HepG2 (cell line): ENCODE measurements around the gene TMEM221. TPM values are rescaled to one million over a fixed set of nuclear protein-coding genes. Genes with fewer than 3 reads are reported as not detected.
A peak's percentile ranks its signal among the peaks of the same experiment; 100 is the strongest.

ENCODE experiments used
- ATAC-seq: fragments of 200-7000 bp; cut with Tn5 transposase; 3 replicates; pipeline ENCODE4 v1.9.1; 2020; ENCODE audit warnings: mild to moderate bottlenecking, moderate library complexity
- Bru-seq: library from RNA; stranded (reverse); fragments of 400-500 nt; gene quantifications from one replicate; lab custom pipeline; 2021; lab: Mats Ljungman, UMichigan
- BruChase-seq, 2 experiments: library from RNA; stranded (reverse); fragments of 400-500 nt; gene quantifications; one replicate each; lab custom pipeline; 2021; lab: Mats Ljungman, UMichigan
- BruUV-seq: library from RNA; stranded (reverse); fragments of 400-500 nt; replicated peaks from 2 replicates; lab custom pipeline; 2021; lab: Mats Ljungman, UMichigan
- CTCF ChIA-PET: fragments of 300-600 bp; formaldehyde crosslinking; extraction: SDS; loops from one replicate; lab custom pipeline; 2021; ENCODE audit warnings: low total read pairs, inconsistent platforms, low intra/inter-chr PET ratio; lab: Yijun Ruan, JAX
- POLR2A ChIA-PET: fragments of 350-600 bp; sonication (Branson Sonifier 250); formaldehyde crosslinking; loops from one replicate; lab custom pipeline; 2020; ENCODE audit warnings: antibody characterized with exemption, inconsistent platforms; lab: Yijun Ruan, JAX
- DNase-seq: peaks from one replicate; pipeline ENCODE4 v3.0.0-alpha.2; 2015; ENCODE audit warnings: low spot score
- FAIRE-seq: peaks from 3 replicates; lab custom pipeline; 2011; peaks lifted over from hg19 to GRCh38; lab: Jason Lieb, UNC
- H2AFZ ChIP-seq: one replicate; pipeline ENCODE4 v1.6.1; 2011; ENCODE audit warnings: low read length, inconsistent platforms
- H3K27ac ChIP-seq: fragments of 300-600 bp; 3 replicates; pipeline ENCODE4 v1.8.0; 2011; ENCODE audit warnings: mixed run types, mild to moderate bottlenecking, mixed read lengths, low read length, inconsistent platforms; ENCODE audit not compliant: insufficient read depth; ENCODE audit errors: extremely low read length
- H3K27me3 ChIP-seq, 2 experiments: fragments of 200-600 bp in 1 of 2; 2 replicates in 1 of 2; 3 replicates in 1 of 2; pipeline versions ENCODE4 v1.6.0 to v1.8.0; 2011; ENCODE audit warnings: low read length in 2 of 2, mild to moderate bottlenecking in 2 of 2, moderate library complexity in 2 of 2, inconsistent platforms in 1 of 2; ENCODE audit not compliant: insufficient read depth in 2 of 2, control insufficient read depth in 1 of 2
- H3K36me3 ChIP-seq, 2 experiments: fragments of 200-600 bp in 1 of 2; replicated peaks in 1 of 2; 2 replicates in 1 of 2; 3 replicates in 1 of 2; pipeline versions ENCODE4 v1.5.1 to v1.8.0; 2011; ENCODE audit warnings: low read length in 2 of 2, inconsistent platforms in 1 of 2; ENCODE audit not compliant: insufficient read depth in 2 of 2, control insufficient read depth in 1 of 2
- H3K4me1 ChIP-seq: 2 replicates; pipeline ENCODE4 v1.5.1; 2012; ENCODE audit warnings: low read length, inconsistent platforms; ENCODE audit not compliant: insufficient read depth
- H3K4me2 ChIP-seq: 2 replicates; pipeline ENCODE4 v1.6.0; 2011; ENCODE audit warnings: low read depth, low read length, inconsistent platforms
- H3K4me3 ChIP-seq, 3 experiments: fragments of 200-600 bp in 1 of 3; sonication (generic), shearing (Covaris generic) in 1 of 3; replicated peaks in 1 of 3; 2 replicates each; pipeline ENCODE4 v1.5.1; 2011 to 2016; ENCODE audit warnings: low read length in 3 of 3, inconsistent platforms in 2 of 3, low read depth in 2 of 3, mild to moderate bottlenecking in 2 of 3, control low read depth in 1 of 3, mixed read lengths in 1 of 3; ENCODE audit not compliant: insufficient read depth in 1 of 3
- H3K79me2 ChIP-seq: one replicate; pipeline ENCODE4 v1.6.1; 2011; ENCODE audit warnings: low read length, inconsistent platforms; ENCODE audit not compliant: insufficient read depth
- H3K9ac ChIP-seq: 2 replicates; pipeline ENCODE4 v1.6.0; 2011; ENCODE audit warnings: mild to moderate bottlenecking, low read depth, low read length, inconsistent platforms; ENCODE audit not compliant: insufficient read depth
- H3K9me3 ChIP-seq: 2 replicates; pipeline ENCODE4 v1.5.1; 2012; ENCODE audit warnings: mild to moderate bottlenecking, low read length
- H4K20me1 ChIP-seq: 2 replicates; pipeline ENCODE4 v1.6.0; 2011; ENCODE audit warnings: inconsistent platforms, mild to moderate bottlenecking, low read length, moderate library complexity; ENCODE audit not compliant: insufficient read depth
- LCORL ChIP-seq, 2 experiments: fragments of 450-650 bp in 1 of 2; sonication (generic) in 1 of 2; formaldehyde crosslinking in 1 of 2; IDR thresholded peaks; 2 replicates each; pipeline versions ENCODE4 v1.5.0 to v1.6.1; 2017 to 2020; ENCODE audit warnings: antibody characterized with exemption in 1 of 2, missing genetic modification reagents in 1 of 2
- SNAPC2 ChIP-seq: sonication (generic); formaldehyde crosslinking; IDR thresholded peaks from 2 replicates; pipeline ENCODE4 v1.8.1; 2022; ENCODE audit warnings: mild to moderate bottlenecking, missing genetic modification reagents
- ZFX ChIP-seq: sonication (generic); formaldehyde crosslinking; IDR thresholded peaks from 2 replicates; pipeline ENCODE4 v1.4.0; 2020; ENCODE audit warnings: mild to moderate bottlenecking, low read depth, missing genetic modification reagents, moderate library complexity
- ZZZ3 ChIP-seq: sonication (generic); formaldehyde crosslinking; IDR thresholded peaks from 2 replicates; pipeline ENCODE4 v1.4.0; 2020; ENCODE audit warnings: missing genetic modification reagents, mild to moderate bottlenecking, borderline replicate concordance
- WGBS: methylation state at CpG from one replicate; pipeline ENCODE4 v1.1.6; 2017; ENCODE audit warnings: low lambda C conversion rate; 5-methylcytosine and 5-hydroxymethylcytosine counted together
- in situ Hi-C: cut with HindIII; loops from 2 replicates; pipeline ENCODE4 v1.10.0; 2017; ENCODE audit warnings: low pct_unique_long_range_greater_than_20kb; ENCODE audit not compliant: extremely low pct_ligation_motif_present
- intact Hi-C: fragments of 100-400 bp; cut with micrococcal nuclease; formaldehyde crosslinking; loops from one replicate; pipeline ENCODE4 v1.10.0; 2022; ENCODE audit not compliant: unreplicated experiment
- long read RNA-seq, 2 experiments: library from RNA in 1 of 2; library from polyadenylated mRNA in 1 of 2; stranded (forward) in 1 of 2; unstranded in 1 of 2; transcript quantifications; one replicate each; pipeline ENCODE4 v2.0.0, GENCODE V29; 2019 to 2022
- polyA minus RNA-seq, 3 experiments: library from RNA; depleted of rRNA, polyadenylated mRNA; stranded (reverse); fragments of >200 nt; gene quantifications; 2 replicates each; pipeline ENCODE4 v1.2.3, GENCODE V29; 2011; ENCODE audit warnings: low replicate concordance in 1 of 3
- polyA plus RNA-seq, 8 experiments: library from polyadenylated mRNA; depleted of rRNA in 3 of 8; stranded (reverse) in 7 of 8; unstranded in 1 of 8; fragments of >200 nt; fragmentation: Illumina TruSeq in 4 of 8; extraction: Trizol in 4 of 8; gene quantifications; 2 replicates each; pipeline versions ENCODE4 v1.2.1 to v1.2.3, GENCODE V29; 2011 to 2016; ENCODE audit warnings: low read depth in 4 of 8, missing spikeins in 1 of 8, mixed read lengths in 1 of 8; ENCODE audit not compliant: insufficient read depth in 1 of 8
- total RNA-seq, 5 experiments: library from RNA; depleted of rRNA; stranded (reverse); fragments of >200 nt; fragmentation: Illumina TruSeq; extraction: Trizol; gene quantifications; 2 replicates each; pipeline ENCODE4 v1.2.3, GENCODE V29; 2016; ENCODE audit warnings: low read depth in 1 of 5
- TF ChIP-seq, protein P1 (sequence below): sonication (generic); formaldehyde crosslinking; IDR thresholded peaks from 2 replicates; pipeline ENCODE4 v1.8.0; 2023; ENCODE audit warnings: mild to moderate bottlenecking, missing genetic modification reagents
- TF ChIP-seq, protein P2 (sequence below): sonication (generic); formaldehyde crosslinking; IDR thresholded peaks from 2 replicates; pipeline ENCODE4 v1.5.0; 2020; ENCODE audit warnings: mild to moderate bottlenecking, missing genetic modification reagents
- TF ChIP-seq, protein P3 (sequence below), 2 experiments: IDR thresholded peaks; 2 replicates each; pipeline ENCODE4 v1.6.1; 2011 to 2012; ENCODE audit warnings: low read length in 2 of 2, borderline replicate concordance in 1 of 2, low read depth in 1 of 2, mild to moderate bottlenecking in 1 of 2, moderate library complexity in 1 of 2

TMEM221 gene
- total RNA-seq (2016; rRNA removed; fragmentation: Illumina TruSeq; extraction: Trizol) (0.55 and 0.77 TPM in 2 replicates), polyA plus RNA-seq (2011; rRNA removed) (0.27 and 0.33 TPM in 2 replicates), polyA minus RNA-seq (2011; rRNA and poly(A)+ RNA removed; ENCODE audit: low replicate concordance) (0.14 and 0.36 TPM in 2 replicates), Bru-seq, nascent RNA (percentile 30 among the genes with signal in this experiment), BruChase-seq, experiment 1, labeled RNA remaining after a 6-hour chase (percentile 51 among the genes with signal in this experiment), BruChase-seq, experiment 2, labeled RNA remaining after a 2-hour chase (percentile 40 among the genes with signal in this experiment)
- 0.51 and 0.53 TPM in 2 replicates for total RNA-seq (2016; cell fraction: cytosol; rRNA removed; fragmentation: Illumina TruSeq; extraction: Trizol; ENCODE audit: low read depth)
- total RNA-seq (2016; cell fraction: insoluble cytoplasmic fraction; rRNA removed; fragmentation: Illumina TruSeq; extraction: Trizol), result 0.39 and 0.50 TPM in 2 replicates
- 0.46 and 0.62 TPM in 2 replicates for total RNA-seq (2016; cell fraction: membrane; rRNA removed; fragmentation: Illumina TruSeq; extraction: Trizol)
- 0.94 and 1.4 TPM in 2 replicates for total RNA-seq (2016; cell fraction: nucleus; rRNA removed; fragmentation: Illumina TruSeq; extraction: Trizol)
- 0.19 and 0.24 TPM in 2 replicates for polyA plus RNA-seq (2011; cell fraction: cytosol; rRNA removed)
- polyA plus RNA-seq (2011; cell fraction: nucleus; rRNA removed), result 0.61 and 0.64 TPM in 2 replicates
- polyA plus RNA-seq (2012), result 0.43 and 0.50 TPM in 2 replicates
- 0.25 and 0.32 TPM in 2 replicates for polyA plus RNA-seq (2016; cell fraction: cytosol; fragmentation: Illumina TruSeq; extraction: Trizol; ENCODE audit: low read depth)
- polyA plus RNA-seq (2016; cell fraction: insoluble cytoplasmic fraction; fragmentation: Illumina TruSeq; extraction: Trizol; ENCODE audit: low read depth), result 0.28 and 0.31 TPM in 2 replicates
- polyA plus RNA-seq (2016; cell fraction: membrane; fragmentation: Illumina TruSeq; extraction: Trizol; ENCODE audit: low read depth), result 0.24 and 0.40 TPM in 2 replicates
- 1.3 and 2.0 TPM in 2 replicates for polyA plus RNA-seq (2016; cell fraction: nucleus; fragmentation: Illumina TruSeq; extraction: Trizol; ENCODE audit: insufficient read depth, low read depth)
- polyA minus RNA-seq (2011; cell fraction: cytosol; rRNA and poly(A)+ RNA removed), result not detected in 2 replicates
- 0.52 TPM in 1 of 2 replicates, not detected in the other for polyA minus RNA-seq (2011; cell fraction: nucleus; rRNA and poly(A)+ RNA removed)
- long read RNA-seq, experiment 1, result 0 reads
- long read RNA-seq, experiment 2, partial matches to known transcripts, result 0 of 2 reads
- long read RNA-seq, experiment 2, other reads (novel, unspliced or antisense), result 1 of 2 reads

DNA sequence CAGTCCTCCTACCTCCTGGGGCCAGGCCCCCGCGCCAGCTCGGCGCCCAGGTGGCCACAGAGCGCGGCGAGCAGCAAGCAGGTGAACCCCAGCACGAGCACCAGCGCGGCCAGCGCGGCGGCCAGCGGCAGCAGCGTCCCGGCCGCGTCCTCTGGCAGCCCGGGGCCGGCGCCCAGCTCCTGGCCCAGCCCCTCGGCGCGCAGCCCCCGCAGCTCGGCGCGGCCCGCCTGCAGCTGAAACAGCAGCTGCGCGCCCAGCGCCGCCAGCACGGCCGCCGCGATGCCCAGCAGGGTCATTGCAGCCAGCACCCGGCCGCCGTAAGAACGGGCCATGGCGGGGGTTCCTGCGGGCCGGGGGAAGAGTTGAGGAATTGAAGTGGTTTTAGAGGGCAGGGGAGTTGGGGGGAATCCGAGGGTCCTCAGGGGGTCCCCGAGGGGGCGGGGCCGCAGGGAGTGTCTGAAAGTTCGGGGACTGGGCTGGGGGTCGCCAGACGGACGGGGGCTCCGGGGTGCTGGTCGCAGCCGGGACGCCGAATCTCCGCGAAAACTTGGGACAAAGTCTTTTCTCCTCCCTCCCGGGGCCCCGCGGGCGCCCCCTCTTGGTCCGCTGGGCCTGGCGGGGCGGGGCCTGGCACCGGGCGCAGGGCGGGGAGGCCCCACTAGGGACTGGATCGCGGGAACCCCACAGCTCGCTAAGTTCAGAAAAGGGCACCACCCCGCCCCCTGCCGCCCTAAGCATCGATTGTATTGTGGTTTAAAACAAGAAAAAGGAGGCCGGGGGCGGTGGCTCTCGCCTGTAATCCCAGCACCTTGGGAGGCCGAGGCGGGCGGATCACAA lies at the start of gene TMEM221:
Gene TMEM221 (minus strand): TSS at position 538 of the 837 bp plus-strand sequence. CDS start 206 bp downstream, at position 332.
- no peaks in the 10 kb centered on the region; a peak in 1 of 5 replicates for H3K27me3 ChIP-seq
- BruUV-seq, result no TSS peak
- peak within 1 kb of the TSS; percentile 66 to 69 (median 67); a peak in 4 of 6 replicates for H3K4me3 ChIP-seq
- ChIA-PET POLR2A (interaction anchor here (0.7 to 1.1 kb wide), 2 partner anchors 41 to 158 kb away, joined by 3 read pairs; no protein-coding TSS in a partner anchor), CTCF (interaction anchor here (1.0 kb wide), 1 partner anchor 102 kb away, joined by 3 read pairs; no protein-coding TSS in a partner anchor)
- H3K9me3 ChIP-seq, result no peaks in the 10 kb centered on the region
- peak; percentile 90 for ATAC-seq
- no peak for DNase-seq
- H3K4me2 ChIP-seq, result peak within 1 kb of the TSS; percentile 71
- 4% methylated on average over 19 of the region's 81 CpGs for WGBS
- H2AFZ ChIP-seq, result no peak within 1 kb of the TSS
- no peaks in the 10 kb centered on the region for H4K20me1 ChIP-seq
- H3K4me1 ChIP-seq, result 0 out of 2 replicates have a peak, but pooled peaks cover 7% of the 10 kb centered on the region
- in situ Hi-C loops (no loop called here), intact Hi-C loops (loop anchor here (1.0 kb wide), 1 partner anchor 20 kb away; no protein-coding TSS in a partner anchor)
- no peaks in the 10 kb centered on the region for H3K79me2 ChIP-seq
- no peaks in the 10 kb centered on the region for H3K36me3 ChIP-seq
- no peak within 1 kb of the TSS for H3K27ac ChIP-seq
- H3K9ac ChIP-seq, result peak within 1 kb of the TSS; percentile 22; the same call in 1 of the 2 replicates
- no peak for FAIRE-seq
- TF ChIP-seq LCORL (IDR thresholded peaks at IDR 0.05) (no peak), LCORL (CRISPR knock-in tag; IDR thresholded peaks at IDR 0.05) (no peak), ZZZ3 (CRISPR knock-in tag) (no peak), SNAPC2 (CRISPR knock-in tag) (no peak), ZFX (CRISPR knock-in tag) (peak; percentile 31; the same call in 1 of the 2 replicates)
- TF ChIP-seq, protein P1, sequence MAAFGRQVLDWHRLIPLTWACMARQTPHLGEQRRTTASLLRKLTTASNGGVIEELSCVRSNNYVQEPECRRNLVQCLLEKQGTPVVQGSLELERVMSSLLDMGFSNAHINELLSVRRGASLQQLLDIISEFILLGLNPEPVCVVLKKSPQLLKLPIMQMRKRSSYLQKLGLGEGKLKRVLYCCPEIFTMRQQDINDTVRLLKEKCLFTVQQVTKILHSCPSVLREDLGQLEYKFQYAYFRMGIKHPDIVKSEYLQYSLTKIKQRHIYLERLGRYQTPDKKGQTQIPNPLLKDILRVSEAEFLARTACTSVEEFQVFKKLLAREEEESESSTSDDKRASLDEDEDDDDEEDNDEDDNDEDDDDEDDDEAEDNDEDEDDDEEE (CRISPR knock-in tag), result peak; percentile 35; the same call in 1 of the 2 replicates
- TF ChIP-seq, protein P2, sequence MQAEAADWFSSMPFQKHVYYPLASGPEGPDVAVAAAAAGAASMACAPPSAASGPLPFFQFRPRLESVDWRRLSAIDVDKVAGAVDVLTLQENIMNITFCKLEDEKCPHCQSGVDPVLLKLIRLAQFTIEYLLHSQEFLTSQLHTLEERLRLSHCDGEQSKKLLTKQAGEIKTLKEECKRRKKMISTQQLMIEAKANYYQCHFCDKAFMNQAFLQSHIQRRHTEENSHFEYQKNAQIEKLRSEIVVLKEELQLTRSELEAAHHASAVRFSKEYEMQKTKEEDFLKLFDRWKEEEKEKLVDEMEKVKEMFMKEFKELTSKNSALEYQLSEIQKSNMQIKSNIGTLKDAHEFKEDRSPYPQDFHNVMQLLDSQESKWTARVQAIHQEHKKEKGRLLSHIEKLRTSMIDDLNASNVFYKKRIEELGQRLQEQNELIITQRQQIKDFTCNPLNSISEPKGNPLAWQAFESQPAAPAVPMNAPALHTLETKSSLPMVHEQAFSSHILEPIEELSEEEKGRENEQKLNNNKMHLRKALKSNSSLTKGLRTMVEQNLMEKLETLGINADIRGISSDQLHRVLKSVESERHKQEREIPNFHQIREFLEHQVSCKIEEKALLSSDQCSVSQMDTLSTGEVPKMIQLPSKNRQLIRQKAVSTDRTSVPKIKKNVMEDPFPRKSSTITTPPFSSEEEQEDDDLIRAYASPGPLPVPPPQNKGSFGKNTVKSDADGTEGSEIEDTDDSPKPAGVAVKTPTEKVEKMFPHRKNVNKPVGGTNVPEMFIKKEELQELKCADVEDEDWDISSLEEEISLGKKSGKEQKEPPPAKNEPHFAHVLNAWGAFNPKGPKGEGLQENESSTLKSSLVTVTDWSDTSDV (CRISPR knock-in tag), result no peak
- TF ChIP-seq, protein P3, sequence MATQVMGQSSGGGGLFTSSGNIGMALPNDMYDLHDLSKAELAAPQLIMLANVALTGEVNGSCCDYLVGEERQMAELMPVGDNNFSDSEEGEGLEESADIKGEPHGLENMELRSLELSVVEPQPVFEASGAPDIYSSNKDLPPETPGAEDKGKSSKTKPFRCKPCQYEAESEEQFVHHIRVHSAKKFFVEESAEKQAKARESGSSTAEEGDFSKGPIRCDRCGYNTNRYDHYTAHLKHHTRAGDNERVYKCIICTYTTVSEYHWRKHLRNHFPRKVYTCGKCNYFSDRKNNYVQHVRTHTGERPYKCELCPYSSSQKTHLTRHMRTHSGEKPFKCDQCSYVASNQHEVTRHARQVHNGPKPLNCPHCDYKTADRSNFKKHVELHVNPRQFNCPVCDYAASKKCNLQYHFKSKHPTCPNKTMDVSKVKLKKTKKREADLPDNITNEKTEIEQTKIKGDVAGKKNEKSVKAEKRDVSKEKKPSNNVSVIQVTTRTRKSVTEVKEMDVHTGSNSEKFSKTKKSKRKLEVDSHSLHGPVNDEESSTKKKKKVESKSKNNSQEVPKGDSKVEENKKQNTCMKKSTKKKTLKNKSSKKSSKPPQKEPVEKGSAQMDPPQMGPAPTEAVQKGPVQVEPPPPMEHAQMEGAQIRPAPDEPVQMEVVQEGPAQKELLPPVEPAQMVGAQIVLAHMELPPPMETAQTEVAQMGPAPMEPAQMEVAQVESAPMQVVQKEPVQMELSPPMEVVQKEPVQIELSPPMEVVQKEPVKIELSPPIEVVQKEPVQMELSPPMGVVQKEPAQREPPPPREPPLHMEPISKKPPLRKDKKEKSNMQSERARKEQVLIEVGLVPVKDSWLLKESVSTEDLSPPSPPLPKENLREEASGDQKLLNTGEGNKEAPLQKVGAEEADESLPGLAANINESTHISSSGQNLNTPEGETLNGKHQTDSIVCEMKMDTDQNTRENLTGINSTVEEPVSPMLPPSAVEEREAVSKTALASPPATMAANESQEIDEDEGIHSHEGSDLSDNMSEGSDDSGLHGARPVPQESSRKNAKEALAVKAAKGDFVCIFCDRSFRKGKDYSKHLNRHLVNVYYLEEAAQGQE (IDR thresholded peaks at IDR 0.05; ENCODE audit: borderline replicate concordance in 1 of 2, low read depth in 1 of 2, low read length in 2 of 2), result no peak
